ENCODE results near the gene TEX44. TPM values are rescaled to one million over a fixed set of nuclear protein-coding genes. Genes with fewer than 3 reads are reported as not detected.

The TEX44 gene
- total and polyA plus RNA-seq, 2 donors (not counting 1 experiment from before 2014, with no cell fraction given), result not detected

- no peaks in the 10 kb centered on the region for H4K20me1 ChIP-seq (ENCODE audit: control insufficient read depth, insufficient read depth, low read length, poor library complexity, severe bottlenecking)
- no peak overlapping the region for H2AFZ ChIP-seq (ENCODE audit: insufficient read depth, low read depth, low read length, poor library complexity, severe bottlenecking)
- H3K27ac Mint-ChIP-seq, result no peak overlapping the region
- ATAC-seq (ENCODE audit: low read depth) (no peak), DNase-seq (no peak)
- TF ChIP-seq, protein P1, sequence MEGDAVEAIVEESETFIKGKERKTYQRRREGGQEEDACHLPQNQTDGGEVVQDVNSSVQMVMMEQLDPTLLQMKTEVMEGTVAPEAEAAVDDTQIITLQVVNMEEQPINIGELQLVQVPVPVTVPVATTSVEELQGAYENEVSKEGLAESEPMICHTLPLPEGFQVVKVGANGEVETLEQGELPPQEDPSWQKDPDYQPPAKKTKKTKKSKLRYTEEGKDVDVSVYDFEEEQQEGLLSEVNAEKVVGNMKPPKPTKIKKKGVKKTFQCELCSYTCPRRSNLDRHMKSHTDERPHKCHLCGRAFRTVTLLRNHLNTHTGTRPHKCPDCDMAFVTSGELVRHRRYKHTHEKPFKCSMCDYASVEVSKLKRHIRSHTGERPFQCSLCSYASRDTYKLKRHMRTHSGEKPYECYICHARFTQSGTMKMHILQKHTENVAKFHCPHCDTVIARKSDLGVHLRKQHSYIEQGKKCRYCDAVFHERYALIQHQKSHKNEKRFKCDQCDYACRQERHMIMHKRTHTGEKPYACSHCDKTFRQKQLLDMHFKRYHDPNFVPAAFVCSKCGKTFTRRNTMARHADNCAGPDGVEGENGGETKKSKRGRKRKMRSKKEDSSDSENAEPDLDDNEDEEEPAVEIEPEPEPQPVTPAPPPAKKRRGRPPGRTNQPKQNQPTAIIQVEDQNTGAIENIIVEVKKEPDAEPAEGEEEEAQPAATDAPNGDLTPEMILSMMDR (IDR thresholded peaks at IDR 0.05), result no peak
- TF ChIP-seq EZH2 (IDR thresholded peaks at IDR 0.05; ENCODE audit: borderline replicate concordance, insufficient read depth, low read depth, low read length, poor library complexity, severe bottlenecking), result no peak
- intact Hi-C loops (cut with micrococcal nuclease), result no loop called here
- no peaks in the 10 kb centered on the region for H3K9me3 Mint-ChIP-seq (ENCODE audit: insufficient read depth)
- ChIA-PET POLR2A (no interaction called here), CTCF (interaction anchor here (0.7 to 1.5 kb wide), 2 partner anchors 12 to 156 kb away, joined by 3 to 5 read pairs; no protein-coding TSS in a partner anchor)
- H3K27ac ChIP-seq (ENCODE audit: low read length in 2 of 2), result no peak overlapping the region
- no peaks in the 10 kb centered on the region for H3K4me1 Mint-ChIP-seq
- no peaks in the 10 kb centered on the region for H3K9me3 ChIP-seq (ENCODE audit: control extremely low read depth in 1 of 3, control insufficient read depth in 2 of 3, insufficient read depth in 1 of 3, low read length in 2 of 3)
- H3K4me3 ChIP-seq (ENCODE audit: control extremely low read depth in 1 of 5, extremely low read depth in 1 of 5, insufficient read depth in 1 of 5, low read depth in 2 of 5, low read length in 4 of 5), result no peak overlapping the region
- no peaks in the 10 kb centered on the region for H3K27me3 Mint-ChIP-seq
- H3K9ac ChIP-seq (ENCODE audit: low read length), result no peak overlapping the region
- H3K36me3 ChIP-seq (replicated peaks in 1 of 2; ENCODE audit: control extremely low read depth in 1 of 2, control insufficient read depth in 1 of 2, extremely low read depth in 1 of 2, insufficient read depth in 2 of 2, low read length in 1 of 2), result no peaks in the 10 kb centered on the region
- H3K4me1 ChIP-seq (ENCODE audit: control insufficient read depth in 2 of 2, insufficient read depth in 2 of 2, low read length in 2 of 2), result no peaks in the 10 kb centered on the region
- H3K27me3 ChIP-seq (replicated peaks in 1 of 4; ENCODE audit: control extremely low read depth in 1 of 4, control insufficient read depth in 3 of 4, insufficient read depth in 4 of 4, low read length in 3 of 4), result no peaks in the 10 kb centered on the region
- no peak overlapping the region for H3K4me2 ChIP-seq (replicated peaks; ENCODE audit: low read depth, low read length, poor library complexity, severe bottlenecking)
- H3K4me3 Mint-ChIP-seq, result no peak overlapping the region
- no peaks in the 10 kb centered on the region for H3K79me2 ChIP-seq (ENCODE audit: control insufficient read depth, insufficient read depth, low read length)
- WGBS (ENCODE audit: insufficient coverage), result 91% methylated on average over 4 of the region's 7 CpGs
Measured at GRCh38 chr2:231589656-231590055, 3.0 kb upstream of the TEX44 start.

DNA sequence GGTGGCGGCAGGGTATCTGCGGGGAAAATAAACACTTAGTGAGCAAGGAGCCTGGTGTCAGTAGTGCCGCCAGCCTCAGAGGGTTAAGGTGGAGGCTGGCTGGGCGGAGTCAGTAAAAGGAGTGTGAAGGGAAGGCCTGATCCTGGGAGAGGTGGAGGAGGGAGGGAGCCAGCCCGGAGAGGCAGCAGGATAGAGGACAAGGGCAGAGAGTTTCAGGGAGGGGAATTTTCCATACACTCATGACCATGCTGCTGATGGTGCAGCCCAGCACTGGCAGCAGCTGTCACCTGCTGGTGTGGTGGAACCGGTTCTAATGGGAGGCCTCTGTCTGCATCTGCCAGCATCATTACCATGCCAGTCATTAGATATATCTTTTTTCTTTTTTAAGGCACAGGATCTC lies 2.0 kb upstream of the TEX44 start:
- H3K36me3 ChIP-seq (replicated peaks in 1 of 2; ENCODE audit: control extremely low read depth in 1 of 2, control insufficient read depth in 1 of 2, extremely low read depth in 1 of 2, insufficient read depth in 2 of 2, low read length in 1 of 2), result no peaks in the 10 kb centered on the region
- no peaks in the 10 kb centered on the region for H3K27me3 Mint-ChIP-seq
- no peaks in the 10 kb centered on the region for H4K20me1 ChIP-seq (ENCODE audit: control insufficient read depth, insufficient read depth, low read length, poor library complexity, severe bottlenecking)
- ChIA-PET POLR2A (no interaction called here), CTCF (interaction anchor here (0.8 to 1.6 kb wide), 5 partner anchors 12 to 139 kb away, joined by 3 to 5 read pairs (median 3); no protein-coding TSS in a partner anchor)
- H2AFZ ChIP-seq (ENCODE audit: insufficient read depth, low read depth, low read length, poor library complexity, severe bottlenecking), result no peak overlapping the region
- WGBS (ENCODE audit: insufficient coverage), result 97% methylated on average over 3 of the region's 6 CpGs
- ATAC-seq (ENCODE audit: low read depth) (no peak), DNase-seq (no peak)
- no peak overlapping the region for H3K27ac Mint-ChIP-seq
- TF ChIP-seq, protein P1 (IDR thresholded peaks at IDR 0.05), result no peak
- TF ChIP-seq EZH2 (IDR thresholded peaks at IDR 0.05; ENCODE audit: borderline replicate concordance, insufficient read depth, low read depth, low read length, poor library complexity, severe bottlenecking), result no peak
- H3K9me3 Mint-ChIP-seq (ENCODE audit: insufficient read depth), result no peaks in the 10 kb centered on the region
- H3K4me1 Mint-ChIP-seq, result no peaks in the 10 kb centered on the region
- no peaks in the 10 kb centered on the region for H3K27me3 ChIP-seq (replicated peaks in 1 of 4; ENCODE audit: control extremely low read depth in 1 of 4, control insufficient read depth in 3 of 4, insufficient read depth in 4 of 4, low read length in 3 of 4)
- H3K4me3 ChIP-seq (ENCODE audit: control extremely low read depth in 1 of 5, extremely low read depth in 1 of 5, insufficient read depth in 1 of 5, low read depth in 2 of 5, low read length in 4 of 5), result no peak overlapping the region
- no peaks in the 10 kb centered on the region for H3K9me3 ChIP-seq (ENCODE audit: control extremely low read depth in 1 of 3, control insufficient read depth in 2 of 3, insufficient read depth in 1 of 3, low read length in 2 of 3)
- H3K4me1 ChIP-seq (ENCODE audit: control insufficient read depth in 2 of 2, insufficient read depth in 2 of 2, low read length in 2 of 2), result no peaks in the 10 kb centered on the region
- no peak overlapping the region for H3K4me3 Mint-ChIP-seq
- H3K4me2 ChIP-seq (replicated peaks; ENCODE audit: low read depth, low read length, poor library complexity, severe bottlenecking), result no peak overlapping the region
- H3K79me2 ChIP-seq (ENCODE audit: control insufficient read depth, insufficient read depth, low read length), result no peaks in the 10 kb centered on the region
- H3K27ac ChIP-seq (ENCODE audit: low read length in 2 of 2), result no peak overlapping the region
- no peak overlapping the region for H3K9ac ChIP-seq (ENCODE audit: low read length)
- intact Hi-C loops (cut with micrococcal nuclease), result no loop called here
